Measurements from ENCODE around the gene ATP5MC2. TPM values are rescaled to one million over a fixed set of nuclear protein-coding genes. Genes with fewer than 3 reads are reported as not detected.

The ATP5MC2 gene
- total and polyA plus RNA-seq, 2 experiments from 2014 or later: 191 to 266 TPM

GRCh38 chr12:53676656-53677015 is 753 bp upstream of the ATP5MC2 start:
- H3K36me3 ChIP-seq (ENCODE audit: low read depth): peaks cover 18% of the 10 kb centered on the region
- in situ Hi-C loops (cut with MboI): loop anchor here (5.0 kb wide), 1 partner anchor 134 kb away; no protein-coding TSS in a partner anchor
- H3F3A ChIP-seq (ENCODE audit: insufficient read depth): peaks cover 2% of the 10 kb centered on the region; the same call in 1 of the 2 replicates
- H3K9me3 ChIP-seq (ENCODE audit: low read depth): no peaks in the 10 kb centered on the region
- TF ChIP-seq EZH2phosphoT487 (IDR thresholded peaks at IDR 0.05; ENCODE audit: insufficient read depth, low read depth) (no peak), EZH2 (IDR thresholded peaks at IDR 0.05; ENCODE audit: insufficient read depth, poor library complexity, severe bottlenecking) (no peak)
- peak overlapping the region; percentile 88 for H3K9ac ChIP-seq
- H3K4me3 ChIP-seq: peak overlapping the region; percentile 65
- H3K4me2 ChIP-seq (ENCODE audit: unreplicated experiment): peak overlapping the region; percentile 61
- H2AFZ ChIP-seq: peak overlapping the region; percentile 97
- H3K27me3 ChIP-seq (replicated peaks; ENCODE audit: insufficient read depth): no peaks in the 10 kb centered on the region
- DNase-seq: peak; percentile 66
- no peaks in the 10 kb centered on the region for H3K9me2 ChIP-seq (ENCODE audit: insufficient read depth)
- 3% methylated on average over 15 of the region's 15 CpGs for WGBS, 2 experiments (ENCODE audit: low coverage in 1 of 2, low lambda C conversion rate in 2 of 2, missing lambda C conversion rate in 2 of 2)
- no peaks in the 10 kb centered on the region for H4K20me1 ChIP-seq (ENCODE audit: insufficient read depth)
- peaks cover 39% of the 10 kb centered on the region for H3K79me2 ChIP-seq (ENCODE audit: insufficient read depth)
- H3K4me1 ChIP-seq (ENCODE audit: insufficient read depth): peaks cover 28% of the 10 kb centered on the region
- H3K27ac ChIP-seq: peak overlapping the region; percentile 82

GRCh38 chr12:53674977-53675700 is 744 bp downstream of the ATP5MC2 start:
- Histone ChIP-seq H3K27ac (peak overlapping the region; percentile 56), H3K9me2 (ENCODE audit: insufficient read depth) (no peaks in the 10 kb centered on the region), H3K4me3 (peak overlapping the region; percentile 92), H3K79me2 (ENCODE audit: insufficient read depth) (peaks cover 54% of the 10 kb centered on the region), H3K9me3 (ENCODE audit: low read depth) (no peaks in the 10 kb centered on the region), H3K36me3 (ENCODE audit: low read depth) (peaks cover 33% of the 10 kb centered on the region), H3K27me3 (replicated peaks; ENCODE audit: insufficient read depth) (no peaks in the 10 kb centered on the region), H4K20me1 (ENCODE audit: insufficient read depth) (no peaks in the 10 kb centered on the region), H2AFZ (peak overlapping the region; percentile 91), H3F3A (ENCODE audit: insufficient read depth) (peaks cover 8% of the 10 kb centered on the region; the same call in 1 of the 2 replicates), H3K4me2 (ENCODE audit: unreplicated experiment) (peak overlapping the region; percentile 98), H3K9ac (peak overlapping the region; percentile 88), H3K4me1 (ENCODE audit: insufficient read depth) (peaks cover 39% of the 10 kb centered on the region)
- 22 to 24% methylated on average over 8 of the region's 8 CpGs for WGBS, 2 experiments (ENCODE audit: low coverage in 1 of 2, low lambda C conversion rate in 2 of 2, missing lambda C conversion rate in 2 of 2)
- DNase-seq: peak; percentile 64
- TF ChIP-seq EZH2phosphoT487 (IDR thresholded peaks at IDR 0.05; ENCODE audit: insufficient read depth, low read depth) (no peak), EZH2 (IDR thresholded peaks at IDR 0.05; ENCODE audit: insufficient read depth, poor library complexity, severe bottlenecking) (no peak)
- in situ Hi-C loops (cut with MboI): loop anchor here (5.0 kb wide), 1 partner anchor 133 kb away; no protein-coding TSS in a partner anchor

DNA sequence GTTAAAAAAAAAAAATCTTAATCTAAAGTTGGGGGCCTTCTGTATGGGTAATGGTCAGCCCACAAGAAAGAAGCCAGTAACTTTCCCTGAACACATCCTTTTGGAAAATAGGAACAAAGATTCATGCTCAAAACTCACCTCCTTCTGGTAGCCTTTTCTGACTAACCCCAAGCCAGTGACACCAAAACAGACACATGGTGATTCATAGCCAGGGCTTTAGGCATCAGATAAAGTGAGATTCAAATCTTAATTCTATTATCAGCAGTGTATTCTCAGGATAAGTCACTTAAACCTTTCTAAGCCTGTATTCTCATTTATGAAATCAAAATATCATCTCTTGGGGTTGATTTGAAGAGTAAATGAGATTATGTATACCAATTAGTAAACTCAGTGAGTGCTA is 4.9 kb downstream of the ATP5MC2 start:
- Histone ChIP-seq H3K27ac (no peak overlapping the region), H3F3A (ENCODE audit: insufficient read depth) (peaks cover 8% of the 10 kb centered on the region; the same call in 1 of the 2 replicates), H3K36me3 (ENCODE audit: low read depth) (peaks cover 65% of the 10 kb centered on the region), H3K4me3 (no peak overlapping the region), H3K9me2 (ENCODE audit: insufficient read depth) (no peaks in the 10 kb centered on the region), H4K20me1 (ENCODE audit: insufficient read depth) (no peaks in the 10 kb centered on the region), H2AFZ (no peak overlapping the region), H3K4me2 (ENCODE audit: unreplicated experiment) (no peak overlapping the region), H3K27me3 (replicated peaks; ENCODE audit: insufficient read depth) (no peaks in the 10 kb centered on the region), H3K9me3 (ENCODE audit: low read depth) (no peaks in the 10 kb centered on the region), H3K4me1 (ENCODE audit: insufficient read depth) (peaks cover 21% of the 10 kb centered on the region), H3K79me2 (ENCODE audit: insufficient read depth) (peaks cover 63% of the 10 kb centered on the region), H3K9ac (no peak overlapping the region)
- in situ Hi-C loops (cut with MboI): no loop called here
- no peak for TF ChIP-seq EZH2 (IDR thresholded peaks at IDR 0.05; ENCODE audit: insufficient read depth, poor library complexity, severe bottlenecking)
- TF ChIP-seq EZH2phosphoT487 (IDR thresholded peaks at IDR 0.05; ENCODE audit: insufficient read depth, low read depth): no peak
- peak; percentile 55 for DNase-seq

DNA sequence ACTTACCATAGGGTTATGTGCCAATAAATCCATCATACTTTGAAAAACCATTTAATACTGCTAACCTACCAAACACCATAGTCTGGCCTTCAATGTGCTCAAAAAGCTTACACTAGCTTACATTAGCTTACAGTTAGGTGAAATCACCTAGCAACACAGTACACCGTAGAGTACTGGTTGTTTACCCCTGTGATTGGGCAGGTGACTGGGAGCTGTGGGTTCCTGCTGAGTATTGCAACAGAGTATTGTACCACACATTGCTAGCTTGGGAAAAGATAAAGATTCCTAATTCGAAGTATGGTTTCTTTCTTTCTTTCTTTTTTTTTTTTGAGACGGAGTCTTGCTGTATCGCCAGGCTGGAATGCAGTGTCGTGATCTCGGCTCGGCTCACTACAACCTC is 5.6 kb downstream of the ATP5MC2 start:
- no peak overlapping the region for H3K4me2 ChIP-seq (ENCODE audit: unreplicated experiment)
- WGBS, 2 experiments (ENCODE audit: low coverage in 1 of 2, low lambda C conversion rate in 2 of 2, missing lambda C conversion rate in 2 of 2): 97% methylated on average over 7 of the region's 7 CpGs
- H3K4me1 ChIP-seq (ENCODE audit: insufficient read depth): peaks cover 20% of the 10 kb centered on the region
- no peak overlapping the region for H3K4me3 ChIP-seq
- H3K9ac ChIP-seq: no peak overlapping the region
- H3F3A ChIP-seq (ENCODE audit: insufficient read depth): peaks cover 8% of the 10 kb centered on the region; the same call in 1 of the 2 replicates
- in situ Hi-C loops (cut with MboI): no loop called here
- H3K9me3 ChIP-seq (ENCODE audit: low read depth): no peaks in the 10 kb centered on the region
- no peak overlapping the region for H3K27ac ChIP-seq
- DNase-seq: no peak
- H3K27me3 ChIP-seq (replicated peaks; ENCODE audit: insufficient read depth): no peaks in the 10 kb centered on the region
- H2AFZ ChIP-seq: no peak overlapping the region
- no peaks in the 10 kb centered on the region for H4K20me1 ChIP-seq (ENCODE audit: insufficient read depth)
- peaks cover 72% of the 10 kb centered on the region for H3K36me3 ChIP-seq (ENCODE audit: low read depth)
- TF ChIP-seq EZH2 (IDR thresholded peaks at IDR 0.05; ENCODE audit: insufficient read depth, poor library complexity, severe bottlenecking) (no peak), EZH2phosphoT487 (IDR thresholded peaks at IDR 0.05; ENCODE audit: insufficient read depth, low read depth) (no peak)
- no peaks in the 10 kb centered on the region for H3K9me2 ChIP-seq (ENCODE audit: insufficient read depth)
- peaks cover 57% of the 10 kb centered on the region for H3K79me2 ChIP-seq (ENCODE audit: insufficient read depth)
